Activated CD4-positive, alpha-beta T cell treated with anti-CD3 and anti-CD28 coated beads, Interleukin-2, amount 50 U/mL, for 1 hour (primary cell): ENCODE results near the gene EXT2.

Experiments
- DNase-seq: peaks from one replicate; pipeline ENCODE4 v3.0.0-alpha.2; 2020

Gene EXT2

GRCh38 chr11:44172966-44173365, 77.5 kb downstream of the EXT2 start:
- no peak for DNase-seq

- DNase-seq, result no peak
Measured at GRCh38 chr11:44174842-44175241, 79.4 kb downstream of the EXT2 start.

- no peak for DNase-seq
Measured at GRCh38 chr11:44176546-44177213, 81.2 kb downstream of the EXT2 start.

- DNase-seq, result no peak
Measured at GRCh38 chr11:44177905-44178304, 82.4 kb downstream of the EXT2 start.

GRCh38 chr11:44178381-44178780, 82.9 kb downstream of the EXT2 start:
- DNase-seq, result no peak

- no peak for DNase-seq
Measured at GRCh38 chr11:44179173-44179572, 83.7 kb downstream of the EXT2 start.

- DNase-seq, result no peak
Measured at GRCh38 chr11:44180107-44180506, 84.6 kb downstream of the EXT2 start.

GRCh38 chr11:44185522-44185921, 90.0 kb downstream of the EXT2 start:
- no peak for DNase-seq

GRCh38 chr11:44186321-44186930, 90.9 kb downstream of the EXT2 start:
- no peak for DNase-seq

- no peak for DNase-seq
Measured at GRCh38 chr11:44188643-44189042, 93.2 kb downstream of the EXT2 start.

- no peak for DNase-seq
Measured at GRCh38 chr11:44189986-44190882, 94.8 kb downstream of the EXT2 start.

GRCh38 chr11:44190883-44191230, 95.4 kb downstream of the EXT2 start:
- no peak for DNase-seq

GRCh38 chr11:44191322-44192016, 96.0 kb downstream of the EXT2 start:
- no peak for DNase-seq

GRCh38 chr11:44192017-44192385, 96.5 kb downstream of the EXT2 start:
- no peak for DNase-seq

GRCh38 chr11:44192462-44193100, 97.1 kb downstream of the EXT2 start:
- no peak for DNase-seq

- no peak for DNase-seq
Measured at GRCh38 chr11:44193856-44194255, 98.4 kb downstream of the EXT2 start.

- DNase-seq, result no peak
Measured at GRCh38 chr11:44198146-44198724, 102.8 kb downstream of the EXT2 start.

GRCh38 chr11:44199298-44199697, 103.8 kb downstream of the EXT2 start:
- no peak for DNase-seq

GRCh38 chr11:44199816-44200215, 104.3 kb downstream of the EXT2 start:
- no peak for DNase-seq

GRCh38 chr11:44203270-44204043, 108.0 kb downstream of the EXT2 start:
- DNase-seq, result no peak

- DNase-seq, result no peak
Measured at GRCh38 chr11:44205352-44205751, 109.9 kb downstream of the EXT2 start.

- DNase-seq, result no peak
Measured at GRCh38 chr11:44205836-44206235, 110.4 kb downstream of the EXT2 start.
